Epithelial cell of proximal tubule (primary cell): ENCODE data around the gene IFIT1B. TPM values are rescaled to one million over a fixed set of nuclear protein-coding genes. Genes with fewer than 3 reads are reported as not detected.

Experiments
- DNase-seq: peaks from one replicate; pipeline ENCODE4 v3.0.0-alpha.2; 2011; ENCODE audit warnings: low read depth
- H3K4me3 ChIP-seq: 2 replicates; pipeline ENCODE4 v1.5.1; 2011; ENCODE audit warnings: low read depth, mild to moderate bottlenecking, low read length
- total RNA-seq: library from RNA; depleted of rRNA; stranded (reverse); fragments of >200 nt; gene quantifications from 2 replicates; pipeline ENCODE4 v1.2.3, GENCODE V29; 2015
- TF ChIP-seq, protein P1 (sequence below): conservative IDR thresholded peaks from 2 replicates; pipeline ENCODE4 v1.5.1; 2012; ENCODE audit warnings: low read depth, mild to moderate bottlenecking, low read length

Gene IFIT1B
- total RNA-seq, 1 donor from 2014 or later, result not detected

DNA sequence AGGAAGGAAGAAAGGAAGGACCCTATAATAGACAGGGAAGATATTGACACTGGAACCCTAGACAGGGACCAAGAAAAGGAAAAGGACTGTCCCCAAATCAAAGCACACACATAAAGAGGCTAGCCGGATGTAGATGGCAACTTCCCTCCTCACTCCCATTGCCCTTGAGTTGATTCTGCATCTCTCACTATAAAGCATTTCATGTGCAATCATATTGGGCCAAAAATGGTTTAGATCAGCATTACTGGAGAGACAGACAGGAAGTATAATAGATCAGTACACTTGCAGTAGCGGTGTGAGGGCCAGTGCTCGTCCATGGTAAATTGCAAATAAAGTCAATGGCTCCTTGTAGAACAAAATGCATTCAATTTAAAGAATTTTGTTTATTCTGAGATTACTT lies 41.6 kb upstream of the IFIT1B start:
- TF ChIP-seq, protein P1, sequence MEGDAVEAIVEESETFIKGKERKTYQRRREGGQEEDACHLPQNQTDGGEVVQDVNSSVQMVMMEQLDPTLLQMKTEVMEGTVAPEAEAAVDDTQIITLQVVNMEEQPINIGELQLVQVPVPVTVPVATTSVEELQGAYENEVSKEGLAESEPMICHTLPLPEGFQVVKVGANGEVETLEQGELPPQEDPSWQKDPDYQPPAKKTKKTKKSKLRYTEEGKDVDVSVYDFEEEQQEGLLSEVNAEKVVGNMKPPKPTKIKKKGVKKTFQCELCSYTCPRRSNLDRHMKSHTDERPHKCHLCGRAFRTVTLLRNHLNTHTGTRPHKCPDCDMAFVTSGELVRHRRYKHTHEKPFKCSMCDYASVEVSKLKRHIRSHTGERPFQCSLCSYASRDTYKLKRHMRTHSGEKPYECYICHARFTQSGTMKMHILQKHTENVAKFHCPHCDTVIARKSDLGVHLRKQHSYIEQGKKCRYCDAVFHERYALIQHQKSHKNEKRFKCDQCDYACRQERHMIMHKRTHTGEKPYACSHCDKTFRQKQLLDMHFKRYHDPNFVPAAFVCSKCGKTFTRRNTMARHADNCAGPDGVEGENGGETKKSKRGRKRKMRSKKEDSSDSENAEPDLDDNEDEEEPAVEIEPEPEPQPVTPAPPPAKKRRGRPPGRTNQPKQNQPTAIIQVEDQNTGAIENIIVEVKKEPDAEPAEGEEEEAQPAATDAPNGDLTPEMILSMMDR, result no peak
- no peak for DNase-seq
- H3K4me3 ChIP-seq, result no peak overlapping the region

DNA sequence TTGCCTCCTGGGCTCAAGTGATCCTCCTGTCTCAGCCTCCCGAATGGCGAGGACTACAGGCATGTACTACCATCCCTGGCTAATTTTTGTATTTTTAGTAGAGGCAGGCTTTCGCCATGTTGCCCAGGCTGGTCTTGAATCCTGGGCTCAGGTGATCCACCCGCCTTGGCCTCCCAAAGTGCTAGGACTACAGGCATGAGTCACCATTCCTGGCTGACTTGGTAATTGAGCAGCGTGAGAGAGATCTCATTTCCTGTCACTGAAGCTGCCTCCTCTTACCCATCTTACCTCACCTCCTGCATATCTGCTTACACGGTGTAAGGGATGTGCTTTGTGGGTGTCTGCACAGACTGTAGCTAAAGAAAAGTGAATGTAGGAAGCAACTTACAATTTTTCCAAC lies 40.4 kb upstream of the IFIT1B start:
- no peak overlapping the region for H3K4me3 ChIP-seq
- DNase-seq, result peak; percentile 91
- TF ChIP-seq, protein P1, result no peak

DNA sequence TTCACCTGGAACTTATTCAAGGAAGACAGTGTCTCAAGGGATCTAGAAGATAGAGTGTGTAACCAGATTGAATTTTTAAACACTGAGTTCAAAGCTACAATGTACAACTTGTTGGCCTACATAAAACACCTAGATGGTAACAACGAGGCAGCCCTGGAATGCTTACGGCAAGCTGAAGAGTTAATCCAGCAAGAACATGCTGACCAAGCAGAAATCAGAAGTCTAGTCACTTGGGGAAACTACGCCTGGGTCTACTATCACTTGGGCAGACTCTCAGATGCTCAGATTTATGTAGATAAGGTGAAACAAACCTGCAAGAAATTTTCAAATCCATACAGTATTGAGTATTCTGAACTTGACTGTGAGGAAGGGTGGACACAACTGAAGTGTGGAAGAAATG lies 39.1 kb upstream of the IFIT1B start:
- no peak overlapping the region for H3K4me3 ChIP-seq
- no peak for DNase-seq
- TF ChIP-seq, protein P1, result no peak

DNA sequence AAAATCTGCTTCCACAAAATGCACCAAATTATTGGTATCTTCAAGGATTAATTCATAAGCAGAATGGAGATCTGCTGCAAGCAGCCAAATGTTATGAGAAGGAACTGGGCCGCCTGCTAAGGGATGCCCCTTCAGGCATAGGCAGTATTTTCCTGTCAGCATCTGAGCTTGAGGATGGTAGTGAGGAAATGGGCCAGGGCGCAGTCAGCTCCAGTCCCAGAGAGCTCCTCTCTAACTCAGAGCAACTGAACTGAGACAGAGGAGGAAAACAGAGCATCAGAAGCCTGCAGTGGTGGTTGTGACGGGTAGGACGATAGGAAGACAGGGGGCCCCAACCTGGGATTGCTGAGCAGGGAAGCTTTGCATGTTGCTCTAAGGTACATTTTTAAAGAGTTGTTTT lies 38.0 kb upstream of the IFIT1B start:
- TF ChIP-seq, protein P1, result no peak

DNA sequence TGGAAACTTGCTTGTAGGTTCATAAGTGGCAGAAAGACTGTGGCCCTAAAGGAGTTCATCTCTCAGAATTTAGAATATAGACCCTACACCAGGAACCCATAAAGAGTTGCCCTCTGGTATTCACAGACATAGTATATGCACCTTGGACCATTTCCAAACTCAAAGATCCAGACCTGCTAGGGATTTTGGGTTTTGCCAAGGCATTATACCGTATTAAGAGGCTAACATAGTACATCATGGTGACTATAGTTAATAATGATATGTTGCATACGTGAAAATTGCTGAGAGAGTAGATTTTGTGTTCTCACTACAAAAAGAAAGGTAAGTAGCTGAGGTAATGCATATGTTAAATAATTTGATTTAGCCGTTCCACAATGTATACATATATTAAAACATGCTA lies 36.2 kb upstream of the IFIT1B start:
- TF ChIP-seq, protein P1, result no peak
- no peak overlapping the region for H3K4me3 ChIP-seq
- DNase-seq, result no peak

More for the DNA sequence above, 38.0 kb upstream of the IFIT1B start:
- no peak overlapping the region for H3K4me3 ChIP-seq
- no peak for DNase-seq

DNA sequence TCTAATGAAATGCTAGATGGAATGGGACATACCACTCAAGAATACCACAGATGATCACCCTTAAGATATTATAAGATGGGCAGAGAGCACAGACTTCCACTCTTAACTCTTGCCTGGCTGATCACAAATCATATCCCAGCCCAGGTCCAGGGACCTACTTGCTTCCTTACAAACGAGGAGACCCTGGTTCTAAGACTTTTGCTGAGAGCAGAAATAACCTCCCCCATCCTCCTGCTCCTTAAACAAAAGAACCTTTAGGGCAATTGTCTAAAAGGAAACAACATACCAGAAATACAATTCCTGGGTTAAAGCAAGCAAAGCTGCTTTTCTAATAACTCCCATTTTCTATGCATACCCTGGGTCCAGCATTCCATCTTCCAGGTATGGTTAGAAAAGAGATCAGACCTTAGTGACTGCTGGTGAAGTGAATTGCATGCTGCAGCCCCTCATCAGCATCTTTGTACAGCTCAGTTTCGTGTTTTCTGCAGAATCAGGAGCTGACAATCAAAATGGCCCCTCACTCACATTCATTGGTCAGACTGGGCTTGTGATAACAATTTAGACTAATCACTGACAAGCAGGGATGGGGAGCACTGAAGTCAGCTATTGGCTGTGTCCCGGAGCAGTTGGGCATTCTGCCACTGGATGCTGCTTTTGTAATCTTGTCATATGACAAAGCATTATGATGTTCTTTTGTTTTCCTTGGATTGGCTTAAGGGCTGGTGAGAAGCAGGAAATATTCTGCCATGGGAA lies 35.5 kb upstream of the IFIT1B start:
- H3K4me3 ChIP-seq, result no peak overlapping the region
- no peak for DNase-seq
- TF ChIP-seq, protein P1, result no peak
